Fibroblast of villous mesenchyme (primary cell): ENCODE data around the gene H1-8. TPM values are rescaled to one million over a fixed set of nuclear protein-coding genes. Genes with fewer than 3 reads are reported as not detected.
A peak's percentile ranks its signal among the peaks of the same experiment; 100 is the strongest.

ENCODE experiments used
- DNase-seq: peaks from one replicate; pipeline ENCODE4 v3.0.0-alpha.2; 2010; ENCODE audit warnings: low read depth
- H3K4me3 ChIP-seq: 2 replicates; pipeline ENCODE4 v1.5.1; 2011; ENCODE audit warnings: low read depth, mild to moderate bottlenecking, low read length
- CTCF ChIP-seq: IDR thresholded peaks from 2 replicates; pipeline ENCODE4 v1.5.1; 2012; ENCODE audit warnings: low read depth, mild to moderate bottlenecking, low read length; ENCODE audit not compliant: insufficient read depth
- total RNA-seq: library from RNA; depleted of rRNA; stranded (reverse); fragments of >200 nt; gene quantifications from 2 replicates; pipeline ENCODE4 v1.2.3, GENCODE V29; 2012

H1-8 gene
- total RNA-seq, 1 donor, result not detected

- no peak for TF ChIP-seq CTCF
- no peak overlapping the region for H3K4me3 ChIP-seq
- peak; percentile 40 for DNase-seq
Observed at GRCh38 chr3:129554356-129555152, 11.6 kb downstream of the H1-8 start.

- H3K4me3 ChIP-seq, result no peak overlapping the region
- TF ChIP-seq CTCF, result no peak
- no peak for DNase-seq
Observed at GRCh38 chr3:129555153-129555550, 12.2 kb downstream of the H1-8 start.

DNA sequence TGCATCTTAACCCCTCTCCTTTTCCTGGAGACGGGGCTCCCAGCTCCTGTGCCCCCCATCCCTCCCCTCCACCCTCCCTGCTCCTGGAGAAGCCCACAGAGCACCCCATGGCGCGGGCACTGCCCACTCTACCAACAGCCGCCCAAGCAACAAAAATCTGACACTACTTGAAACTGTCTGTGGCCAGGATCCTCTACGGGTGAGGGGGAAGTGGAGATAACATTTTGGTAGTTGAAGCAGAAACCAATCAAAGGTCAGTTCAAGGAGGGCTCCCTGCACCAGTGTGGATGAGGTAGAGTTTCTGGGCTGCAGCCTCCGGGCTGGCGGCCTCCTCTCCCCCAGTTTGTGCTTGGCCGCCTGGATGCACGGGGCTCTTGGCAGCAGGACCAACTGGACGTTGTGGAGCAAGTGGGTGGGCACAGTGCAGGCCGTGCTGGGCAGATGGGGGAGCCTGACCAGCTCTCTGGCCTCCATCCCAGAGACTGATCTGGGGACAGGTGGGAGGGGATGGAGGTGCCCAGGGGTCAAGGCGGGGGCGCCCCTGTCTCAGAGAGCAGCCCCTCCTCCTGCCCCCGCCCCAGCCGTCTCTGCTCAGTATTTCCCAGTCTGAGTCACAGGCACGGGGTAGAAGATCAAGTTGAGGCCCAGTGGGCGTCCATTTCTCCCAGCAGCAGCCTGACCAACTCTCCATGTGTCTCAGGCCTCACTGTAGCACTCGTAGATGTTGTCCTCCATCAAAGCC is 12.8 kb downstream of the H1-8 start:
- DNase-seq, result no peak
- H3K4me3 ChIP-seq, result no peak overlapping the region
- TF ChIP-seq CTCF, result no peak

GRCh38 chr3:129556358-129556695 is 13.4 kb downstream of the H1-8 start:
- no peak for TF ChIP-seq CTCF
- DNase-seq, result no peak
- H3K4me3 ChIP-seq, result no peak overlapping the region

- TF ChIP-seq CTCF, result no peak
- DNase-seq, result no peak
- H3K4me3 ChIP-seq, result no peak overlapping the region
Observed at GRCh38 chr3:129556890-129557547, 14.0 kb downstream of the H1-8 start.

DNA sequence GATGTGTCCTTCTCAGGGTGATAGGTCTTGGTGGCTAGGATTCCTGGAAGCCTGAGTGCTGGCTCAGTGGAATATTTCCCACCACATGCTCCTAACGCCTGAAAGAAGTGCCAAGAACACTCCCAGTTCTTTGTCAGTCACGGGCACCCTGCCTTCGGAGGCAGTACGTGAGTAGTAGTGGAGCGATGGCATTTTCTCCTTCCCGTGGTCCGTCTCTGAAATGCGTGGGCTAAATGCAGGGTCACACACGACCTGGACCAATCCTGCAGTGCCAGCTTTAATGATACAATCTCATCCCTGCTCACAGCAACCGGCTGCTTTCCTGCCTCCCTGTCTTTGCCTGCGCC is 14.5 kb downstream of the H1-8 start:
- H3K4me3 ChIP-seq, result no peak overlapping the region
- TF ChIP-seq CTCF, result no peak
- no peak for DNase-seq
